ENCODE data around the gene EIF1AD.

GRCh38 chr11:66050581-66051231 is 48.7 kb upstream of the EIF1AD start:
- TF ChIP-seq CTCF (IDR thresholded peaks at IDR 0.05) (no peak), POLR2A (IDR thresholded peaks at IDR 0.05) (no peak)
